GM21786 (cell line): ENCODE results near the gene DENND4A.

Experiments
- ATAC-seq: cut with Tn5 transposase; IDR thresholded peaks from one replicate; pipeline ENCODE4 v1.9.1; 2021; ENCODE audit not compliant: unreplicated experiment

The DENND4A gene

DNA sequence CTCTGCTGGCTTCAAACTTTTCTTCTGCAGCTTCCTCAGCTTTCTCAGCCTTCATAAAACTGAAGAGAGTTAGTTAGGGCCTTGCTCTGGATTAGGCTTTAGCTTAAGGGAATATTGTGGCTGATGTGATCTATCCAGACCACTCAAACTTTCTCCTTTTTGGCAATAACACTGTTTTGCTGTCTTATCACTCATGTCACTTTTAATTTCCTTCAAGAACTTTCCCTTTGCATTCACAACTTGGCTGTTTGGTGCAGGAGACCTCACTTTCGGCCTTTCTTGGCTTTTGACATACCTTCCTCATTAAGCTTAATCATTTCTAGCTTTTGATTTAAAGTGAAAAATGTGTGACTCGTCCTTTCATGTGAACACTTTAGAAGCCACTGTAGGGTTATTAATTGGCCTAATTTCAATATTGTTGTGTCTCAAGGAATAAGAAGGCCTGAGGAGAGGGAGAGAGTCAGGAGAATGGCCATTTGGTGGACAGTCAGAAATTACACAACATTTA, 109.6 kb downstream of the DENND4A start:
- no peak for ATAC-seq

DNA sequence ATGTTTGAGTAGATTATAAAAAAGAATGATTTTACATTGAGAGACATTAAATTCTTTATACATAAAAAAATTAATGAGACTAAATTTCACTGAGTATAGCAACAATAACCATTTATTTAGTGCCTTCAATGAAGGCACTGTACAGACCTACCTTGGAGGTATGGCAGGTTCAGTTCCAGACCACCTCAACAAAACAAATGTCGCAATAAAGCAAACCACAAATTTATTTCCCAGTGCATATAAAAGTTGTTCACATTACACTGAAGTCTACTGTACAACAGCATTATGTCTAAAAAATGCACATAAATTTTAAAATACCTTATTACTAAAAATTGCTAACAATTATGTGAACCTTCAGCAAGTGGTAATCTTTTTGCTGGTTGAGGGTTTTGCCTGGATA, 111.5 kb downstream of the DENND4A start:
- ATAC-seq: no peak

DNA sequence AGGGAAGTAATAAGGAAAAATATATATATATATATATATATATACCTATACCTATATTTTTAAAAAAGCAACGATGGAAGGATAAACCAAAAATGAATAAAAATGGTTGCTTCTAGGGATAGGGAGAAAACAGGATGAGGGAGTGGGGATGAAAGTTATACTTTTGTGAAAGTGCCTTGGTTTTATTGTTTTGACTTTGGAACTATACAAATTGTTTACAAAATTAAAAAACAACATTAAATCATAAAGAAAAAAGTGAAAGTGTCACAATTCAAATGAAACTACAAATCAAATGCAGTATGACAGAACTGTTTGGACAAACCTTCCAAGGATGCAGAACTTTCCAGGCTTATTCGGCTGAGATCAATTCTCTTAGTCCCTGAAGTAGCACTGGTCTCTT, 116.0 kb downstream of the DENND4A start:
- ATAC-seq: no peak

DNA sequence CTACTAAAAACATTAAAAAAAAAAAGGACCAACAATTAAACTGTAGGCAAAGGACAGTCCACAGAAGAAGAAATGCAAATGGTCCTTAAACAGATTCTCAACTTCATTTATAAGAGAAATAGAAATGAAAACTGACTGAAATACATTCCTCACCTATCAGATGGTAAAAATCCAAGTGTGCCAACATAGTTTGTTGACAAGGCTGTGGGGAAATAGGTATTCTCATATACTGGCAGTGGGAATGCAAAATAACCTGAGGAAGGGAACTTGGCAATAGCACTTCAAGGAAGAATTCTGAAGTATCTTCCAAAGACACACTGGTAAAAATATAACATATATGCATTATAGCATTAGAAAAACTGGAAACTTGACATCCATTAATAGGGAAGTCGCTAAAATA, 116.5 kb downstream of the DENND4A start:
- ATAC-seq: no peak

DNA sequence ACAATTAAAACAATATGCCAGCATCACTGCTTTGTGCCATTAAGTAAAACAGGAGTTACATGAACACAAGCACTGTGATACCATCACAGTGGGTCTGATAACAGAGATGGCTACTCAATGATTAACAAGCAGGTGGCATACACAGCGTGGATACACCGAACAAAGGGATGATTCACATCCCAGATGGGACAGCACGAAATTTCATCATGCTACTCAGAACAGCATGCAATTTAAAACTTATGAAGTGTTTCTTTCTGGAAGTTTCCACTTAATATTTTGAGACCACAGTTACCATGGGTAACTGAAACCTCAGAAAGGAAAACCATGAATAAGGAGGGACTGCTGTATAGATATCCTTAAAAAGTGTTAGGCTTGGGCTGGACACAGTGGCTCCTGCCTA, 125.8 kb downstream of the DENND4A start:
- ATAC-seq: no peak

DNA sequence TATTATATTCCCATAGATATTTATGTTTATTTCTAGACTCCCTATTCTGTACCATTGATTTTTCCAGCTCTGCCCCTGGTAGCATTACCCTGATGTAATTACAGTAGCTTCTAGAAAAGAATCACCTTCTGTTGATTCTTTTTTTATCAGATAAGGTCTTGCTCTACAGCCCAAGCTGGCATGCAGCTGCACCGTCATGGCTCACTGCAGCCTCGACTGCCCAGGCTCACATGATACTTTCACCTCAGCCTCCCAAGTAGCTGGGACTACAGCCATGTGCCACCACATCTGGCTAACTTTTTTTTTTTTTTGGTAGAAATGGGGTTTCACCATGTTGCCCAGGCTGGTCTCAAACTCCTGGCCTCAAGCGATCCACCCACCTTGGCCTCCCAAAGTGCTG, 128.6 kb downstream of the DENND4A start:
- peak; percentile 79 for ATAC-seq

DNA sequence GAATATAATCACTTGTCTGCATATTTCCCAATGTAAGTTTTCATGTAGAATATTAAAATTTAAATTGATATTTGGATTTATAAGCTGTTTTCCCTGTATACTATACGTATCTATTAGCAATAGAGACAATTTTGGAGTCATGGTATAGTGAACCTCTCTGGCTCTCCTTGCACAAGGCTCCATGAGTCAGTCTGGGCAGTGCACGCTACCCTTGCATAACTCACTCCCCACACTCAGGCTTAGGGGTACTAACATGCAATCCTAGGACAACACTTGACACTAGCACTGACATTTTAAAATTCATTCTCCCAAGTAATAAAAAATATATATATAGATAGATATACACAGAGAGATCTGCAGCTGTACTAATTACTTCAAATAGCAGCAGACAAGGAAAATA, 131.2 kb downstream of the DENND4A start:
- no peak for ATAC-seq

DNA sequence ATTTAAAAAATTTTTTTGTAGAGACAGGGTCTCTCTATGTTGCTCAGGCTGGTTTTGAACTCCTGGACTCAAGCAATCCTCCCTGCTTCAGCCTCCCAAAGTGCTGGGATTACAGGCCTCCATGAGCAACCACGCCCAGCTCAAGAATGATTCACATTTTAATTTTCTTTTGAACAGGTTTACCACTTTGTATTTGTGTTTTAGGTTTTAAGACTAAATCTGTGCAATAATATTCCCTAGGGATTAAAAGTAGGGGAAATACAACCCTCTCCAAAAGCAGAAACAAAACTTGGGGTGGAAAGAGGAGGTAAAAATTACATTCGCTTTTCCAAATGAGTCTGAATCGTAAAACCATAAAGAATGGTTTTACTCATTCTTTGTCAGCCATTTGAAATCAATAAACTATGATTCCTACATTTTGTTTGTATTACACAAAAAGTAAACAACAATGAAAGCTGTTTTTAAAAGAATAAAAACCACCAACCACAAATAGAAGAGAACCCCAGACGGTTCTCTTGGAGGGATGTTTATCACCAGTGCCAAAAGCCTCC, 132.5 kb downstream of the DENND4A start:
- no peak for ATAC-seq

DNA sequence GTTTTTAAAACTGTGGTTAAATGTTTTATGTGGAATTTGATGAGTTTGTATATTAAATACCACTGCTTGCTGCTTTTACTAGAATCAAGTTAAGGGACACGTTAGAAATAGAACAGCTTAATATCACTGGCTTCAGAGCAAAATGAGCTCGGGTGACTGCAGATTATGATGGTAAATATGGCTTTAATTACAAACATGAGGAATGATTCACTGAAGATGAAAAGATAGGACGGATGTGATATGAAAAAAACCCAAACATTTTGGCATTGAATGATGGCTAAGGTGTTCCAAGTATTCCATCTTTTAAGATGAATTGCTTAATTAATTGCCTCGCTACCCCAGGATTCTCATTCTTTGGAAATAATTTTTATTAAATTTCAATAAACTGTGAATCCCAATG, 136.6 kb downstream of the DENND4A start:
- no peak for ATAC-seq

DNA sequence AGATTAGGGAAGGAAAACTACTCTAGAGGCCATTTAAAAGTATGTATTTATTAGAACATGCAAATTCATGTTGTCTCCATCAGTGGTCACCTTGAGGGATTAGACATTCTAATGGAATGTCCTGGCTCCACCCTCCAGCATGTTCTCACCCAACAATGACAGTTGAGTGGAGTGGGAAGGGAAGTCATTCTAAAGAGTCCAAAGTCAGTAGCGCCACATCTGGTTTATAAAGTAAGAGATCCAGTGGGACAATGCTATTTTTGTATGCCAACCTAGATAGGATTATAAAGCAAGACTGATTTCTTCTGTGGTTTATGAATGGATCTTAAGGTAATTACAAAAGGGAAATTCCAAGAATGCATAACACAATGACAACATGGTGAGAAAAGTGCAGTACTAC, 137.1 kb downstream of the DENND4A start:
- ATAC-seq: no peak

DNA sequence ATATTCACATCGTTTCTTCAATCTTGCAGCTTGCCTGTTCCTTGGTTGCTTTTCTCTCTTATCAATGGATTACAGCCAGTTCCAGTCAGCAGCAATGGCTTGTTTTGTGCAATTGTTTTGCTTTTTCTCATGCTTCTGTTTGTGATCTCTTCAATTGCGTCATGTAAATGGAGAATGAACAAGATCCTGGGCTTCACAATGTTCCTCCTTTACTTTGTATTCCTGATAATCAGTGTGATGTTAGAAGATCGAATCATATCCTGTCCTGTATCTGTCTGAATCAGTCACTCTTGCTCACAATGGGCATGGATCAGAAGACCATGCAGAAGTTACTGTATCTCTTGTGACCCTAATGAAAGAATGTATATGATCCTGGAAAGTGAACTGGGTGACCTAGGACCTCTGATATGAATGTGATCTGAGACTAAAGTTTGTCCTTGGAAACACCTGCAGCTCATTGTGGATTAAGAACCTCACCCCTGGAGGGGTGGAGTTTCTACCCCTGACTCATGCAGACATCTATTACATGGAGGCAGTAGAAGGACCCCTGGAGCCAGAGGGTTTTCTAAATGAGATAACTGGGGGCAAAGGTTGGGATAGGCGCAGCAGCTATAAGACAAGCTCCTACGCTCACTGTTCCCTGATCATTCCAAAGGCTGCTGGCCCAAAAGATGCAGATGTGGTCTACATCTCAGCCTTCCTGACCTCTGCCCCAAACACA, 138.1 kb downstream of the DENND4A start:
- no peak for ATAC-seq

DNA sequence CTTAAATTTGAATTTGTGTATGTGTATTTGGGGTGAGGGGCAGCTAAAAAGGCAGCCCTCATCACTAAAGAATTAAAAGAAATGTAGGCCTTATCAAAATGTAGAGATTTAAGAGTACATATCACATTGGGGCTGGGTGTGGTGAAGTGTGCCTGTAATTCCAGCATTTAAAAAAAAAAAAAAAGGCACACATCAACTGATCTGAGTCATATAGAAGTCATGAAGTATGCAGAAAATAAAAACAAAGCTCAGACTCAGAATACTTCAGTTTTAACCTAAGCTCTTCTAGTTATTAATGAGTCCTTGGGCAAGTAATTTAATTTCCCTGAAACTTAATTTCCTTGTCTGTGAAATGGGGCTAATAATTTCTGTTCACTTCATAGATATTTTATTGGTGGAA, 138.8 kb downstream of the DENND4A start:
- no peak for ATAC-seq

DNA sequence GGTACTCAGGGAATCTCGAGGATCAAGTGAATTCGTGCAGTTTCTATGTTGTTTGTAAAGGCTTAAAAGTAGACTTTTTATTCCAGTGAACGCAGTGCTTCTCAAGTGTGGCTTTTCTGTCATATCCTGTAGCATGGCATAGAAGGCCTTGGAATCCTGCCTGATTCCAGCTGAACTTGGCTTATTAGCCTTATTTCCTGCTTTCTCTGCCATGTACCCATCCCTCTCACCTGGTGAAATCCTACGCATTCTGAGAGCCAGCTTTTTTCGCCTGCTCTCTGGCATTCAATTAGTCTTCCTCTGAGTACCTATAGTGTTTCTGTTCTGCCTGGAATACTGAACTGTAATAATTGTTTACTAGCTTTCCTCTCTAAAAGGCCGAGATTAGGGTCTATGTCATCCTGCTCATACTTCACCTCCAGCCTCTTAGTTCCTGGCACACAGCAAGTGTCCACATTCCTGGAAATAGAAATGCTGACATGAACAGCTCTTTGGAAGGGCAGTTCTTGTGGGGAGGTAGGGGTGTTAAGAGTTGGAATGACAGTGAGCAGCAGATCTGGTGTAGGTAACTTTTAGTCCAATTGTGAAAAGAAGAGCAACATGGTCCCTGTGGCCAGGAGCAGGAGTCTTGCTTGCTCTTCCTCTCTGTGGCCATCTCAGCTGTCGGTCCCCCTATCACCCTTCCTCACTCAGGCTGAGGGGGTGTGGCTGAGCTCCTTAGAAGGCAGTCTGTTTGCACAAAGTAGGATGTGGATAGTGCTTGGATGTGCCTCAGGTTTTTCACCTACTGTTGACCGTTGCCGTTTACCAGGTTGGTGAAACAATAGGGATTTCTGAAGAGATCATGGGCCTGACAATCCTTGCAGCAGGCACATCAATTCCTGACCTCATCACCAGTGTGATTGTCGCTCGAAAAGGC, 140.0 kb downstream of the DENND4A start:
- no peak for ATAC-seq

DNA sequence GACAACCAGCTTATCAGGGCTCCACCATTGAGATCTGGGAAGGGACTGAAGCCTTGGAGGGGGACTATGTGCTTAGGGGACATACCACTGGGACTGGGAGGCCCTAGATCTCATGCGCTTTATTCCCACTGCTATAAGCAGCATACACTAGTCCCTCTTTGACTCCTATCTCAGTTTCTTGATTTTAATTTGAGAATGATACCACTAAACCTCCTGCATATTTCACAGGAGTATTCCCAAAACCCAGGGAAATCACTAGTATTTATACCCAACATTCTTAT, 141.1 kb downstream of the DENND4A start:
- no peak for ATAC-seq

DNA sequence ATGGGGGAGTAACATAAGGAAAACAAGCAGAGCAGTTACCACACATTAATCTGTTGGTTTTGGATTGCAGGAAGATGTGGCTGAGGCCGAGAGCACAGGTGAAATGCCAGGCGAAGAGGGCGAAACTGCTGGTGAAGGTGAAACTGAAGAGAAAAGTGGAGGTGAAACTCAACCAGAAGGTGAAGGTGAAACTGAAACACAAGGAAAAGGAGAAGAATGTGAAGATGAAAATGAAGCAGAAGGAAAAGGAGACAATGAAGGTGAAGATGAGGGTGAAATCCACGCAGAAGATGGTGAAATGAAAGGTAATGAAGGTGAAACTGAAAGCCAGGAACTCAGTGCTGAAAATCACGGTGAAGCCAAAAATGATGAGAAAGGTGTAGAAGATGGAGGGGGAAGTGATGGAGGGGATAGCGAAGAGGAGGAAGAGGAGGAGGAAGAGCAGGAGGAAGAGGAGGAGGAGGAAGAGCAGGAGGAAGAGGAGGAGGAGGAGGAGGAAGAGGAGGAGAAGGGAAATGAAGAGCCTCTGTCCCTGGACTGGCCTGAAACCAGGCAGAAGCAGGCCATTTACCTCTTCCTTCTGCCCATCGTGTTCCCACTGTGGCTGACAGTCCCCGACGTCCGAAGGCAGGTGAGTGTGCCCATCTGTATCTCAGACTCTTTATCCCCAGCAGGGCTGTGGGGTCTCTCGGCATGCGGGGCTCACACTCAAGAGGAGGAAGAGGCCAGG, 141.6 kb downstream of the DENND4A start:
- ATAC-seq: no peak

DNA sequence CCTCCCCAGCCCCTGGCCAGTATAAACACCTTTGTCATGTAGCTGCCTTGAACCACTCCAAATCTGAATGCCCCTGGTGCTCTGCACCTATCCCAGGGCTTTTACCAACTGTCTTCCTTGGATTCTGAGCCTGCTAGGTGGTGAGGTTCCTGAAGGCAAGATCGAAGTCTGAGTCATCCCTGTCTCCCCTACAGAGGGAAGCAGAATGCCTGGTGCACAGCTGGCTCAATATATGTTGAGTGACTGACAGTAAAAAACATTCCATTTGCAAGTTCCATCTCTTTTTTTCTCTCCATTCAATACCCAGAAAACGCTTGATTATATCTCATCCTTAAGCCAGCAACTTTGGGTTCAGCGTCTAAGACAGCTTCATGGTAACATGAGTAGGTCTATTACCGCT, 145.6 kb downstream of the DENND4A start:
- ATAC-seq: no peak

DNA sequence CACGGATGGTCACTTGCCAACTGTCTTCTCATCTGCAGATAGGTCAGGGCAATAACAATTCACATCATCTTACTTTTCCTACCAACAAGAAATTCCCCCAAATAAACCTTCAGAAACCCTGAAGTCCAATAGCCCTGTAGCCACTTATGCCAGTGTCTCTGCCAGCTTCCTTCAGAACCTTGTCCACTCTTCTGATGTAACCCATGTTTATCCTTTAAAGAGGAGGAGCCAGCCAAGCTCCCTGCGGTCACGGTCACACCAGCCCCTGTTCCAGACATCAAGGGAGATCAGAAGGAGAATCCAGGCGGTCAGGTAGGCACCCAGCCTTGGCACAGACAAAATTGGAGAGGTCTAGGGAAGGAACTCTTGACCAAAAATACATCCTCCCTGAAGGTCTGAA, 146.7 kb downstream of the DENND4A start:
- no peak for ATAC-seq

DNA sequence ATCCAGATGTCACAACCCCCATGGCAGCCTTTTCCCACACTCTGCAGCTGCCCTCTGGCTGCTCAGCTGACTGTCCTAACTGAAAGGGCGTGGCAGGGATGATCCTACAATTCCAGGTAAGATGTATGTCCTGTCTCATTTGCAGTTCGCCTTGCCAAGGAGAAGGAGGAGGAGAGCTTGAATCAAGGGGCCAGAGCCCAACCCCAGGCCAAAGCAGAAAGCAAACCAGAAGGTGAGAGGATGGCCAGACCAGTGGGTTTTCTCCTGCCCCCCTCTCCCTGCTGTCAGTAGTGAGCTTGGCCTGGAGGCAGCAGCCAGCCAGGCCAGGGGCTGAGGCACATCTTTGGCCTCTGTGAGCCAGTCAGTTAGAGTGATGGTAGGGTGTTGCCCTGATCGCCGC, 147.8 kb downstream of the DENND4A start:
- no peak for ATAC-seq

DNA sequence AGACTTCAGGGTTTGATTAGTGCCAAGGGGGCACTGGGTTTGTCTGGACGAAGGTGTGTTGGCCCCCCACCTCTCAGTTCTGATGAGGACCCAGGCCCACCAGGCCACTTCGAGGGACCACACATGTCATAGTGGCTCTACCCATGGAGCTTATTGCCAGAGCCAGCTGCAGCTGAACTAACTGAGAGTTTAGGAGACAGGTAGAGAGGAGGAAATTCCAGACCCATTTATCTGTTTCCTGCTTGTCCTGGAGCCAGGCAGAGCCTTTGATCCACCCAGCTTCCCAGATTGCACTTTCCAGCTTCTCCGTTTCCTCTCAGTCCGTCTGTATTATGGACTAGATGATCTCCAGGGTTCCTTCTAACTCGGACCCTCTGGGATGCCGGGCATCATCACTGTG, 149.5 kb downstream of the DENND4A start:
- no peak for ATAC-seq

DNA sequence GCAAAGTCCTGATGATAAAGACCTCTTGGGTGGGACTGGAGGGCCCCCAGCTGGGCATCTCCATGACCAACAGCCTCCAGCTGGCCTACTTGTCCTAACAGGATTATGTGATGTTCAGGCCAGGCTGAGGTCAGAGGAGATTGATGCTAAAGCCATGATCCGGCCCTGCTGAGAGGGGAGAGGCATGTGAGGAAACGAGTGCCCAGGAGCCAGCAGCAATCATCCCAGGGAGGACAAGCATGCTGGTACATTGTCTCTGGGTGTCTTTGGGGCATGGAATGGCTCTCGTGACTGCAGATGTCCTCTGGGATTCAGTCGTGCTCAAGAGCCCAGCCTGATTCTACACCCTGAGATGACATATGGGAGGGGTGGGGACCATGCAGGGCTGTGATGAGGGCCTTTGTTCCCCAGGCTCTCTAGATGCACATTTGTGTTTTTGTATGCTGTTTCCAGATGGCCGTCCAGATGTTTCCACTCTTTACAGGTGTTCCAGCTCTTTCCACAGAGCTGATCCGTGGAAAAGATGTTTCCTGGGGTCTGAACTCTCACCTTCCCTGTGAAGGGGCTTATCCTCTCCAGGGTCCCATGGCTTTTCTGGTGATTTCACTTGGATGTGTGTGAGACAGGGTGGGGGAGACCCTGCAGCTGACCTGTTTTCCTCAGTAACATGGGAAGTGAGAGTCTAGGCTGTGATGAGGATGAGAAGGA, 150.2 kb downstream of the DENND4A start:
- no peak for ATAC-seq

DNA sequence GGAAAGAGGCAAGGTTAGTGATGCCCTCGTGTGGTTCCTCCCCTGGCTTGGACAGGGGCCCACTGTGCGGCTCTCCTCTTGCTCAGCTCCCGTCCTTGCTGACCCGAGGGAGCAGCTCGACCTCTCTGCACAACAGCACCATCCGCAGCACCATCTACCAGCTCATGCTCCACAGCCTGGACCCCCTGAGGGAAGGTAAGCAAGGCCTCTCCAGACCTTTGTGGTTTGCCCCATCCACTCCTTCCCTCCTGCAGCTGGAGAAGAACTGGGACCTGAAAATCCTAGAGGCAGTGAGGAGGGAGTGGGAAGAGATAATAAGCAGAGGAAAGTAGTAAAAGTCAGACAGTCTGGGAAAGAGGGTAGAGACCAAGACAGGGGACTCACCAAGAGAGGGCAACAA, 152.6 kb downstream of the DENND4A start:
- ATAC-seq: no peak
